ENCODE results near the gene MTHFSD. TPM values are rescaled to one million over a fixed set of nuclear protein-coding genes. Genes with fewer than 3 reads are reported as not detected.

The MTHFSD gene
- total and polyA plus RNA-seq, 10 donors, result 9.1 to 32.1 (median 18.0) TPM

- peak overlapping the region in 6 of 8 donors; percentile 30 to 65 (median 34) for H3K4me3 ChIP-seq
- H3K4me1 ChIP-seq, result peaks cover 0 to 34% (median 20%) of the 10 kb centered on the region in 6 donors
- intact Hi-C loops (cut with DNase I; ENCODE audit: low total_unique reads), result no loop called here
These were observed 21.7 kb upstream of the MTHFSD start for GRCh38 chr16:86576591-86577313.

GRCh38 chr16:86575754-86576557 is 20.9 kb upstream of the MTHFSD start:
- Histone ChIP-seq H3K4me3 (peak overlapping the region; percentile 12 to 65 (median 34)), H3K27me3 (replicated peaks in 1 of 7) (peaks cover 0 to 100% (median 79%) of the 10 kb centered on the region in 7 donors), H3K36me3 (no peaks in the 10 kb centered on the region), H3K9me3 (no peaks in the 10 kb centered on the region), H3K27ac (peak overlapping the region in 2 of 8 donors; percentile 8 to 27), H3K4me1 (peaks cover 0 to 34% (median 20%) of the 10 kb centered on the region in 6 donors)
- DNase-seq, result peak; percentile 80
- TF ChIP-seq POLR2A (IDR thresholded peaks at IDR 0.05), result no peak
- peak in 6 of 11 experiments; percentile 11 to 55 (median 37) for TF ChIP-seq CTCF (IDR thresholded peaks at IDR 0.05 in 8 of 11, conservative IDR thresholded peaks at IDR 0.05 in 3 of 11)
- no peak for TF ChIP-seq POLR2AphosphoS5 (IDR thresholded peaks at IDR 0.05)
- intact Hi-C loops (cut with DNase I; ENCODE audit: low total_unique reads), result no loop called here
- WGBS, 5 donors, result 1 to 3% (median 2%) methylated on average over 44 to 54 of the region's 54 CpGs

More at GRCh38 chr16:86576591-86577313, 21.7 kb upstream of the MTHFSD start:
- no peaks in the 10 kb centered on the region for H3K9me3 ChIP-seq
- no peak for DNase-seq
- no peaks in the 10 kb centered on the region for H3K36me3 ChIP-seq
- 18 to 25% (median 19%) methylated on average over 29 to 33 of the region's 33 CpGs for WGBS, 5 donors
- TF ChIP-seq POLR2AphosphoS5 (IDR thresholded peaks at IDR 0.05), result no peak
- no peak for TF ChIP-seq POLR2A (IDR thresholded peaks at IDR 0.05)
- TF ChIP-seq CTCF (IDR thresholded peaks at IDR 0.05 in 8 of 11, conservative IDR thresholded peaks at IDR 0.05 in 3 of 11), result no peak
- peaks cover 0 to 100% (median 72%) of the 10 kb centered on the region in 7 donors for H3K27me3 ChIP-seq (replicated peaks in 1 of 7)
- H3K27ac ChIP-seq, result no peak overlapping the region

GRCh38 chr16:86575095-86575685 is 20.2 kb upstream of the MTHFSD start:
- Histone ChIP-seq H3K4me1 (peaks cover 0 to 34% (median 20%) of the 10 kb centered on the region in 6 donors), H3K9me3 (no peaks in the 10 kb centered on the region), H3K36me3 (no peaks in the 10 kb centered on the region), H3K4me3 (peak overlapping the region in 3 of 8 donors; percentile 34 to 65 (median 34)), H3K27me3 (replicated peaks in 1 of 7) (peaks cover 0 to 100% (median 84%) of the 10 kb centered on the region in 7 donors), H3K27ac (no peak overlapping the region)
- no peak for DNase-seq
- 76 to 85% (median 82%) methylated on average over 17 of the region's 17 CpGs for WGBS, 5 donors
- no peak for TF ChIP-seq CTCF (IDR thresholded peaks at IDR 0.05 in 8 of 11, conservative IDR thresholded peaks at IDR 0.05 in 3 of 11)
- no peak for TF ChIP-seq POLR2A (IDR thresholded peaks at IDR 0.05)
- no peak for TF ChIP-seq POLR2AphosphoS5 (IDR thresholded peaks at IDR 0.05)
- intact Hi-C loops (cut with DNase I; ENCODE audit: low total_unique reads), result no loop called here

Measured in spleen (tissue), 11 donors.